Activated B cell treated with CpG ODN at 0.5 μM for 24 hours (primary cell): ENCODE results near the gene TNFRSF4. TPM values are rescaled to one million over a fixed set of nuclear protein-coding genes. Genes with fewer than 3 reads are reported as not detected.
"Not testable (repeated sequence)": the region's sequence is repeated elsewhere in the genome, so short reads cannot be mapped to it uniquely, and the experiment has no call there.

ENCODE experiments used
- ATAC-seq: fragments of 200-7000 bp; cut with Tn5 transposase; one replicate; pipeline ENCODE4 v1.10.0; 2021; ENCODE audit warnings: low read depth, mild to moderate bottlenecking, moderate library complexity
- CTCF ChIA-PET: fragments of 350-600 bp; sonication (Branson Sonifier 250); formaldehyde crosslinking; loops from one replicate; lab custom pipeline; 2021; ENCODE audit warnings: antibody characterized with exemption; lab: Charles Lee
- POLR2A ChIA-PET: fragments of 350-600 bp; sonication (Branson Sonifier 250); formaldehyde crosslinking; loops from one replicate; lab custom pipeline; 2021; ENCODE audit warnings: antibody characterized with exemption; lab: Charles Lee
- DNase-seq: peaks from one replicate; pipeline ENCODE4 v3.0.0; 2022
- H3K27ac Mint-ChIP-seq: one replicate; pipeline ENCODE4 v1.8.0; 2020; ENCODE audit warnings: mixed read lengths
- H3K27me3 Mint-ChIP-seq: one replicate; pipeline ENCODE4 v1.8.0; 2021; ENCODE audit warnings: mixed read lengths
- H3K36me3 Mint-ChIP-seq: one replicate; pipeline ENCODE4 v1.8.0; 2021; ENCODE audit warnings: low read depth, mixed read lengths
- H3K4me1 Mint-ChIP-seq: one replicate; pipeline ENCODE4 v1.8.0; 2021; ENCODE audit warnings: mixed read lengths
- H3K4me3 Mint-ChIP-seq: one replicate; pipeline ENCODE4 v1.8.0; 2020; ENCODE audit warnings: mild to moderate bottlenecking, mixed read lengths
- H3K9me3 Mint-ChIP-seq: one replicate; pipeline ENCODE4 v1.8.0; 2020; ENCODE audit warnings: mixed read lengths
- intact Hi-C: fragments of 100-400 bp; cut with micrococcal nuclease; formaldehyde crosslinking; loops from one replicate; pipeline ENCODE4 v1.15.1; 2024
- total RNA-seq: library from RNA; stranded (reverse); gene quantifications from 2 replicates; pipeline ENCODE4 v1.2.3, GENCODE V29; 2022
- TF ChIP-seq, protein P1 (sequence below): fragments of 200-600 bp; IDR thresholded peaks from one replicate; pipeline ENCODE4 v1.8.0; 2022; ENCODE audit warnings: antibody characterized with exemption, mild to moderate bottlenecking

The TNFRSF4 gene
- total RNA-seq, 1 donor from 2014 or later = 0.86 TPM

DNA sequence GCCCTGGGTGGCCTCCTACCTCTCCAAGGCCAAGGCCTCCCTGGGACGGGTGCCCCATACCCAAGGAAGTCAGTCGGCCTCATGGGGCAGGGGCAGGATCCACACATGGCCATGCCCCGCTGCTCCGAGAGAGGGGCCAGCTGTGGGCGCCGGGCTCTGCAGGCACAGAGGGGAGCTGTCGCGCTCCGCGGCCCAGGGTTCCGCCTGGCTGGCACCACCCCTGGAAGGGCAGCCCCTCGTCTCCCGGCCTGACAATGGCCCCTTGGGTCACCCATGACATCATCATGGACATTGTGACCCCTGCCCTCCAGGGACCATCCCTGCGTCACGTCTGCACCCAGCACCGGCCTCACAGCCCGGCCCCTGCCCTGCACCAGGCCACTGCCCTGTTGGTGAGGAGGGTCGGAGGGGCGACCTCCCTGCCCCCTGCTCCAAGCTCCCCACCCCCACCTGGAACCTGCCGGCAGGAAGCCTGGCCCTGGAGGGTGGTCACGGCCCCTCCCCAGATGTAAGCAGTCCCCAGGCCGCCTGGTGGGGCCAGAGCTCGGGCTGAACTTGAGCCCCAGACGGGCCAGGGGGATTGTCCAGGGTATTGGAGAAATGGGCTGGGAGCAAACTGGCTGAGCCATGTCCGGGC is 34.5 kb downstream of the TNFRSF4 start:
- Mint-ChIP-seq H3K36me3 (no peaks in the 10 kb centered on the region), H3K9me3 (no peaks in the 10 kb centered on the region), H3K4me1 (peaks cover 9% of the 10 kb centered on the region), H3K4me3 (no peak overlapping the region), H3K27ac (no peak overlapping the region), H3K27me3 (peaks cover 25% of the 10 kb centered on the region)
- ChIA-PET POLR2A (interaction anchor here (0.8 kb wide), 1 partner anchor 43 kb away, joined by 4 read pairs; no protein-coding TSS in a partner anchor), CTCF (no interaction called here)
- DNase-seq = peak; percentile 17
- TF ChIP-seq, protein P1, sequence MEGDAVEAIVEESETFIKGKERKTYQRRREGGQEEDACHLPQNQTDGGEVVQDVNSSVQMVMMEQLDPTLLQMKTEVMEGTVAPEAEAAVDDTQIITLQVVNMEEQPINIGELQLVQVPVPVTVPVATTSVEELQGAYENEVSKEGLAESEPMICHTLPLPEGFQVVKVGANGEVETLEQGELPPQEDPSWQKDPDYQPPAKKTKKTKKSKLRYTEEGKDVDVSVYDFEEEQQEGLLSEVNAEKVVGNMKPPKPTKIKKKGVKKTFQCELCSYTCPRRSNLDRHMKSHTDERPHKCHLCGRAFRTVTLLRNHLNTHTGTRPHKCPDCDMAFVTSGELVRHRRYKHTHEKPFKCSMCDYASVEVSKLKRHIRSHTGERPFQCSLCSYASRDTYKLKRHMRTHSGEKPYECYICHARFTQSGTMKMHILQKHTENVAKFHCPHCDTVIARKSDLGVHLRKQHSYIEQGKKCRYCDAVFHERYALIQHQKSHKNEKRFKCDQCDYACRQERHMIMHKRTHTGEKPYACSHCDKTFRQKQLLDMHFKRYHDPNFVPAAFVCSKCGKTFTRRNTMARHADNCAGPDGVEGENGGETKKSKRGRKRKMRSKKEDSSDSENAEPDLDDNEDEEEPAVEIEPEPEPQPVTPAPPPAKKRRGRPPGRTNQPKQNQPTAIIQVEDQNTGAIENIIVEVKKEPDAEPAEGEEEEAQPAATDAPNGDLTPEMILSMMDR = no peak
- intact Hi-C loops = no loop called here
- peak; percentile 38 for ATAC-seq

DNA sequence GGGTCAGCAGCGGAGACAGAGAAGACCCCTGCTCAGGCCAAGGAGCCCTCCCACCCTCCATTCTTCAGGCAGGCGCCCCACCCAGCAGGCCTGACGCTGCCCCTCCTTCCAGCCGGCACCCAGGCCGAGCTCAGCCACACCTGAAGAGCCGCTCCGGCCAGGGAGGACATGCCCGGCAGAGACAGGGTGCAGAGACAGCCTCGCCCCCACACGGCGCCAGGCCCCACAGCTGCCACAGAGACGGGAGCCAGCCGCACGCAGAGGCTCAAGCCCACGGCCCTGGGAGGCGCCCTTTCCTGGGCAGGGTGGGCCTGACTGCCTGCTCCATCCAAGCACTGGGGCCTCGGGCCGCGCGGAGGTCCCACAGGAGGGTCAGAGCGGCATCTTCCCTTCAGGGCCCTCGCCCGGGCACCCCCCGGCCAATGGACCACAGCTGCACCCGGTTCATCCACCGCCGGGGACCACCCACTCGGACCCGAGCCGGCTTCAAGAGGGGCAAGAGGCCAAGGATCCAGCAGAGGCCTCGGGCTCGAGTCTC is 35.1 kb downstream of the TNFRSF4 start:
- H3K4me1 Mint-ChIP-seq = peaks cover 13% of the 10 kb centered on the region
- intact Hi-C loops = no loop called here
- ChIA-PET CTCF (no interaction called here), POLR2A (no interaction called here)
- H3K9me3 Mint-ChIP-seq = no peaks in the 10 kb centered on the region
- H3K4me3 Mint-ChIP-seq = no peak overlapping the region
- TF ChIP-seq, protein P1 = no peak
- H3K27me3 Mint-ChIP-seq = peaks cover 25% of the 10 kb centered on the region
- ATAC-seq = no peak
- no peaks in the 10 kb centered on the region for H3K36me3 Mint-ChIP-seq
- no peak for DNase-seq
- H3K27ac Mint-ChIP-seq = no peak overlapping the region

DNA sequence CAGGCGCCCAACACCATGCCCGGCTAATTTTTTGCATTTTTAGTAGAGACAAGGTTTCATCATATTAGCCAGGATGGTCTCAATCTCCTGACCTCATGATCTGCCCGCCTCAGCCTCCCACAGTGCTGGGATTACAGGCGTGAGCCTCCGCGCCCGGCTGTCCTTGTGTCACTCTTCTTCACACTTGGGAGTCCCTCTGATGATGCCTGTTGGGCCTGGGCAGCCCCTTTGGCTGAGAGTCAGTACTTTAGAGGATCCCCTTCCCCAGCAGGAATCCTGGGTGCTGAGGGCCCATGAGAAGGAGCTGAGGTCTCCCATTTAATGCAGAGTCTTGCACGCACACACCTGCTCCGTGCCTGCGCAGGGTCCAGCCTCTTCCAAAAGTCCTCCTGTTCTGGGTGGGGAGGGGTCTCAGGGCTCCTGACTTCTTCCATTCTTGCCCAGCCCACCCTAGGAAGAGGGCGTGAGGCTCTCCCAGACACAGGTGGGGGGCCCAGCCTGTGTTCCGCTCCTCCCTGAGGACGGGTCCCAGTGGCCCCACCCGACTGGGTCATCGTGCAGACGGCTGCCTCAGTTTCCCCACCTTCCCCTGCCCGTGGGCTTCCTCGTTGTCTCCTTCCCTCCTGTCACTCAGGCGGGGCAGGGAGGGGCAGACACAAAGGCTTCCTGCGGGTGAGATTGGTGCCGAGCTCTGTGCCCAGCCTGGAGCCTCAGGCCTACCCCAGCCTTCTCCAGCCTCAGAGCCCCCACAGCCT is 36.3 kb downstream of the TNFRSF4 start:
- no peak overlapping the region for H3K27ac Mint-ChIP-seq
- H3K9me3 Mint-ChIP-seq = no peaks in the 10 kb centered on the region
- H3K4me1 Mint-ChIP-seq = peaks cover 23% of the 10 kb centered on the region
- DNase-seq (no peak), ATAC-seq (no peak)
- ChIA-PET POLR2A (no interaction called here), CTCF (no interaction called here)
- TF ChIP-seq, protein P1 = no peak
- no peaks in the 10 kb centered on the region for H3K36me3 Mint-ChIP-seq
- no peak overlapping the region for H3K4me3 Mint-ChIP-seq
- peaks cover 23% of the 10 kb centered on the region for H3K27me3 Mint-ChIP-seq
- intact Hi-C loops = no loop called here

DNA sequence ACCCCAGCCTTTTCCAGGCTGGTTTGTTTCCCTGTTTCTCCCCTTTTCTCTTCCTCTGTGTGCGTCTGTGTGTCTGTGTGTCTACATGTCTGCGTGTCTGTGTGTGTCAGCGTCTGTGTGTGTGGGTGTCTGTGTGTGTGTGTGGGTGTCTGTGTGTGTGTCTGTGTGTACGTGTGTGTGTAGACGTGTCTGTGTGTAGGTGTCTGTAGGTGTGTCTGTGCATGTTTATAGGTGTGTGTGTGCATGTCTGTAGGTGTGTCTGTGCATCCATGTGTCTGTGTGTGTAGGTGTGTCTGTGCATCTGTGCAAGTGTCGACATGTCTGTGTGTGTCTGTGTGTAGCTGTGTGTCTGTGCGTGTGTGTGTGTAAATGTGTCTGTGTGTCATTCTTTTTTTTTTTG is 37.0 kb downstream of the TNFRSF4 start:
- DNase-seq = no peak
- no peak for ATAC-seq
- ChIA-PET POLR2A (no interaction called here), CTCF (no interaction called here)
- TF ChIP-seq, protein P1 = no peak
- Mint-ChIP-seq H3K27me3 (peaks cover 18% of the 10 kb centered on the region), H3K9me3 (no peaks in the 10 kb centered on the region), H3K36me3 (no peaks in the 10 kb centered on the region), H3K4me3 (no peak overlapping the region), H3K4me1 (peaks cover 29% of the 10 kb centered on the region), H3K27ac (no peak overlapping the region)
- intact Hi-C loops = no loop called here

DNA sequence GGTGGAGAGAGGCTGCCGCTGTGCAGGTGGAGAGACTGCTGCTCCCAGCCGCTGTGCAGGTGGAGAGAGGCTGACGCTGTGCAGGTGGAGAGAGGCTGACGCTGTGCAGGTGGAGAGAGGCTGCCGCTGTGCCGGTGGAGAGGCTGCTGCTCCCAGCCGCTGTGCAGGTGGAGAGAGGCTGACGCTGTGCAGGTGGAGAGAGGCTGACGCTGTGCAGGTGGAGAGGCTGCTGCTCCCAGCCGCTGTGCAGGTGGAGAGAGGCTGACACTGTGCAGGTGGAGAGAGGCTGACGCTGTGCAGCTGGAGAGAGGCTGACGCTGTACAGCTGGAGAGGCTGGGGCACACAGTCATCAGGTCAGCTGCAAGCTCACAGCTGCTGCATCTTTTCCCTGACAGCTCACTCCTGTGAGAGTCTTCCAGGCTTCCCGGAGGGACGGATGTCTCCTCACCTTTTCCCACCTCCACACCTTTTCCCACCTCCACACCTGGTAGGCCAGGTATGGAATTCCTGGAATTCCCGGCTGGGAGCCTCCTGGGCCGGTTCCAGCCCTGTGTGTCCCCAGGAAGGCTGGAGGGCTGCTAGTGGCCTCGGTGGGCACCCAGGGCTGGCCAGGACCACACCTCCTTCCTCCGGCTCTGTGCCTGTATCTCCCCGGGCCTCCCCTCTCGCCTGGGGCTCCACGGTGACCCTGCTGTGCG is 37.7 kb downstream of the TNFRSF4 start:
- ATAC-seq, CTCF ChIA-PET, H3K9me3 Mint-ChIP-seq, DNase-seq, H3K36me3 Mint-ChIP-seq, H3K27ac Mint-ChIP-seq, intact Hi-C loops: not testable (repeated sequence)
- H3K4me1 Mint-ChIP-seq = peaks cover 34% of the 10 kb centered on the region
- POLR2A ChIA-PET = interaction anchor here (0.9 to 1.3 kb wide), 2 partner anchors 18 to 37 kb away, joined by 3 to 7 read pairs; no protein-coding TSS in a partner anchor
- H3K27me3 Mint-ChIP-seq = peaks cover 13% of the 10 kb centered on the region
- peak overlapping the region; percentile 15 for H3K4me3 Mint-ChIP-seq
